T-cell (primary cell): ENCODE measurements around the gene ARHGEF12. TPM values are rescaled to one million over a fixed set of nuclear protein-coding genes. Genes with fewer than 3 reads are reported as not detected.
A peak's percentile ranks its signal among the peaks of the same experiment; 100 is the strongest.

ENCODE experiments used
- ATAC-seq, 4 experiments: fragments of 200-7000 bp in 3 of 4; fragments of 150-1000 bp in 1 of 4; cut with Tn5 transposase; replicated peaks in 1 of 4; 1 replicate in 3 of 4; 2 replicates in 1 of 4; pipeline ENCODE4 v1.10.0; 2021; ENCODE audit warnings: moderate library complexity in 3 of 4, mild to moderate bottlenecking in 2 of 4, moderate number of reproducible peaks in 1 of 4
- CTCF ChIA-PET, 2 donors: fragments of 300-600 bp; sonication (Branson Sonifier 250); formaldehyde crosslinking; loops; one replicate each; lab custom pipeline; 2022; ENCODE audit warnings: antibody characterized with exemption in 2 of 2; lab: Charles Lee
- POLR2A ChIA-PET, 2 donors: fragments of 300-600 bp; sonication (Branson Sonifier 250); formaldehyde crosslinking; loops; one replicate each; lab custom pipeline; 2022; ENCODE audit warnings: antibody characterized with exemption in 2 of 2; lab: Charles Lee
- DNase-seq, 35 experiments: peaks; one replicate each; pipeline versions ENCODE4 v3.0.0 to v3.0.0-alpha.2; 2013 to 2023
- H3K27ac ChIP-seq: one replicate; pipeline ENCODE4 v1.5.1; 2013; ENCODE audit warnings: low read length
- H3K27me3 ChIP-seq, 2 experiments: replicated peaks in 1 of 2; 1 replicate in 1 of 2; 2 replicates in 1 of 2; pipeline versions ENCODE4 v1.6.1 to v1.7.0; 2013; ENCODE audit warnings: low read length in 1 of 2, mixed read lengths in 1 of 2; ENCODE audit not compliant: control insufficient read depth in 2 of 2, insufficient read depth in 2 of 2; ENCODE audit errors: extremely low read depth in 1 of 2
- H3K36me3 ChIP-seq, 2 donors: 1 replicate in 1 of 2; 2 replicates in 1 of 2; pipeline versions ENCODE4 v1.6.1 to v1.7.0; 2013; ENCODE audit warnings: low read length in 1 of 2; ENCODE audit not compliant: control insufficient read depth in 2 of 2, insufficient read depth in 1 of 2; ENCODE audit errors: extremely low read depth in 1 of 2
- H3K4me1 ChIP-seq, 2 experiments: 1 replicate in 1 of 2; 2 replicates in 1 of 2; pipeline versions ENCODE4 v1.6.1 to v1.7.0; 2013; ENCODE audit warnings: low read length in 2 of 2, mixed read lengths in 1 of 2; ENCODE audit not compliant: insufficient read depth in 2 of 2, control insufficient read depth in 1 of 2; ENCODE audit errors: extremely low read depth in 1 of 2
- H3K4me3 ChIP-seq, 2 donors: 1 replicate in 1 of 2; 2 replicates in 1 of 2; pipeline versions ENCODE4 v1.5.1 to v1.7.0; 2013; ENCODE audit warnings: mild to moderate bottlenecking in 2 of 2, low read length in 1 of 2, moderate library complexity in 1 of 2; ENCODE audit not compliant: control insufficient read depth in 1 of 2; ENCODE audit errors: extremely low read depth in 1 of 2
- H3K9me3 ChIP-seq: 2 replicates; pipeline ENCODE4 v1.7.0; 2013
- H3K27ac Mint-ChIP-seq, 2 donors: one replicate each; pipeline ENCODE4 v1.8.0; 2020 to 2021; ENCODE audit warnings: mild to moderate bottlenecking in 2 of 2, mixed read lengths in 2 of 2
- H3K27me3 Mint-ChIP-seq, 2 donors: one replicate each; pipeline ENCODE4 v1.8.0; 2021 to 2022; ENCODE audit warnings: mixed read lengths in 2 of 2
- H3K36me3 Mint-ChIP-seq: one replicate; pipeline ENCODE4 v1.8.0; 2021; ENCODE audit warnings: mixed read lengths
- H3K4me1 Mint-ChIP-seq, 3 donors: one replicate each; pipeline ENCODE4 v1.8.0; 2020 to 2022; ENCODE audit warnings: mixed read lengths in 3 of 3, mild to moderate bottlenecking in 1 of 3
- H3K4me3 Mint-ChIP-seq, 3 donors: one replicate each; pipeline ENCODE4 v1.8.0; 2020 to 2022; ENCODE audit warnings: mild to moderate bottlenecking in 3 of 3, mixed read lengths in 3 of 3, moderate library complexity in 3 of 3
- H3K9me3 Mint-ChIP-seq, 3 donors: one replicate each; pipeline ENCODE4 v1.8.0; 2020 to 2022; ENCODE audit warnings: mixed read lengths in 3 of 3
- WGBS: methylation state at CpG from one replicate; pipeline ENCODE4 v1.1.5; 2013; ENCODE audit warnings: missing lambda C conversion rate; ENCODE audit not compliant: insufficient coverage; 5-methylcytosine and 5-hydroxymethylcytosine counted together
- total RNA-seq, 35 experiments: library from RNA in 6 of 35; stranded (reverse) in 6 of 35; fragments of 120-200 nt in 1 of 35; gene quantifications; one replicate each; pipeline versions ENCODE4 v1.2.1 to v1.2.4 and lab custom pipeline; 2013 to 2026

Gene ARHGEF12
- total RNA-seq, 5 donors from 2014 or later (not counting 1 experiment from before 2014, with no cell fraction given), result 4.8 to 12.8 (median 8.0) TPM

DNA sequence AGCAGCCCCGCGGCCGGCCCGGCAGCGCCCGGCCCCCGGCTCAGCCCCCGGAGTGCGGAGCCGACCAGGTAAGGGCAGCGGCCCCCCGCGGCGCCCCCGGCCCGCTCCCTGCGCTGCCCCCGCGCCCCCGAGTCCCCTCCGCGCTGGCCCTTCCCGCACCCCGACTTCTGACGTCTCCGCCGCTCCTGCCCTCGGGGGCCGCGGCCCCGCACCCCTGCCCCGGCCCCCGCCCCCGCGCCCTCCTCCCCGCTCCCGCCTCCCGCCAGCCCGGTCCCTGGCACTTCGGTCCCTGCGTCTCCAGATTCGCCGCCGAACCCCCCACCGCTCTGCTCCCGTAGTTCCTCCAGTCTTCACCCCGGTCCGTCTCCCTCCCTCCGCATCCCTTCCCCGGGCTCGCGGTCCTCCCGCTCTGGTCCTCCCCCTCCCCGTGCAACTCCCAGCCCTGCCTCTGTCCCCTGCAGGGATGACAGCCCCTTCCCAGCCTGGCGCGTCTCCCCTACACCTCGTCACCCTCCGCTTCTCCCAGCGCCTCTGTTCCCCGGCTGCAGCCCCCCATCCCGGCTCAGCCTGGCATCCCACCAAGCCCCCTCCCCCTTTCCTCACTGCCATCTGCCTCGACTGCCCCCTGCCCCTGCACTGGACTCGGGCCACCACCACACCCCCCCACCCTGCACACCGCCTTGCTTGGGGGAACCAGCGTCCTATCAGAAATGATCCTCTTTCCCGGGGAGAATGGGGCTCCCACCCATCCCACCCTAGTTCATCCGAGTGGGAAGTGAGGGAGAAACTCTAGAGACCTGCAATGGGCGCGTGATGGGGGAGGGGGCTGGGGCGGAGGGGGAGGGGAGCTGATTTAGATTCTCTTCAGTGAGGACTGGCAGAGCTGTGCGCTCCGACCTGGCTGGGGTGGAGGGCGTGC lies 175.9 kb downstream of the ARHGEF12 start:
- no peak overlapping the region for H3K27ac Mint-ChIP-seq
- peaks cover 0 to 6% (median 5%) of the 10 kb centered on the region in 3 donors for H3K4me1 Mint-ChIP-seq
- H3K4me3 ChIP-seq, result no peak overlapping the region
- H3K4me1 ChIP-seq, result peaks cover 0 to 4% of the 10 kb centered on the region in 2 experiments
- ChIA-PET POLR2A (no interaction called here), CTCF (interaction anchor here (0.5 to 1.3 kb wide), 2 partner anchors 683 to 1054 kb away, joined by 3 to 4 read pairs; no protein-coding TSS in a partner anchor)
- peaks cover 58 to 77% of the 10 kb centered on the region in 2 donors for H3K27me3 Mint-ChIP-seq
- H3K27me3 ChIP-seq, result peaks cover 3 to 76% of the 10 kb centered on the region in 2 experiments
- no peak overlapping the region for H3K27ac ChIP-seq
- no peaks in the 10 kb centered on the region for H3K36me3 Mint-ChIP-seq
- H3K36me3 ChIP-seq, result no peaks in the 10 kb centered on the region
- ATAC-seq (no peak), DNase-seq (no peak)
- H3K9me3 ChIP-seq, result no peaks in the 10 kb centered on the region
- H3K9me3 Mint-ChIP-seq, result no peaks in the 10 kb centered on the region
- 9% methylated on average over 53 of the region's 73 CpGs for WGBS
- peak overlapping the region in 2 of 3 donors; percentile 18 to 56 for H3K4me3 Mint-ChIP-seq

DNA sequence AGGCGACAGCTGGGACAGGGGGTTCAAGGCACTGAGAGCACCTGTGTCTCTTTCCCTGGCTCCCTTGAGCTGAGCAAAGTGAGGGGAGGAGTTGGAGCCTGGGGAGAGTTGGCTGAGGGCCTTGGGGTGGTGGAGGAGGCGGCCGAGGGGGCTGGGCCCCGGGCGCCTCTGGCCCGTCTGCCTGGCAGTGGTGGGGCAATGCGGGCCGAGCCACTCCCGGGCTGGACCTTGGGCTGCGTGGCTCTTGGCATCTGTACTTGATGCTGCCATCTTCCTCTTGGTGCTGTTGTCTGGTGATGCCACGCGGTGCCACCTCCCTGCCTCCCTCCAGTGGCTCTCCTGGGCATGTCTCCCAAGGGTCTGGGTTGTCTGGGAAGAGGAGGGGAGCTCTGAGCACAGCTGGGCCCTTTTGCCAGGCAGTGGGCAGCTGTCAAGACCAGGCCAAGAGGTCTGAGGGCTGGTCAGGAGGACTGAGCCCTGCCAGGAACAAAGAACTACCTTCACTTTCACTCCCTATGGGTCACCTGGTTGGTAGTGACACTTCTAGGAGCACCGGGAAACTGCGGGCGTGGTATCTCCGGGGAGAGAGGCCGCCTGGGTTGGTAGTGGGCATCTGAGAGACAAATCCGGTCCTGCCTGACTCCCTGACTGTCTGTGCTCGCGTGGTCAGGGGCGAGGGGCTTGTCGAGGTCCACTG lies 176.7 kb downstream of the ARHGEF12 start:
- Mint-ChIP-seq H3K36me3 (no peaks in the 10 kb centered on the region), H3K9me3 (no peaks in the 10 kb centered on the region), H3K4me3 (peak overlapping the region; percentile 18 to 56 (median 39)), H3K27ac (no peak overlapping the region), H3K27me3 (peaks cover 64 to 75% of the 10 kb centered on the region in 2 donors), H3K4me1 (peaks cover 0 to 6% (median 5%) of the 10 kb centered on the region in 3 donors)
- H3K4me1 ChIP-seq, result peaks cover 0 to 4% of the 10 kb centered on the region in 2 experiments
- ChIA-PET POLR2A (no interaction called here), CTCF (interaction anchor here in 1 of 2 donors (0.5 kb wide), 1 partner anchor 1053 kb away, joined by 4 read pairs; no protein-coding TSS in a partner anchor)
- H3K27me3 ChIP-seq, result peaks cover 3 to 80% of the 10 kb centered on the region in 2 experiments
- H3K9me3 ChIP-seq, result no peaks in the 10 kb centered on the region
- DNase-seq (peak in 1 of 35 experiments; percentile 9), ATAC-seq (no peak)
- H3K4me3 ChIP-seq, result no peak overlapping the region
- H3K27ac ChIP-seq, result no peak overlapping the region
- no peaks in the 10 kb centered on the region for H3K36me3 ChIP-seq
- WGBS, result 81% methylated on average over 20 of the region's 22 CpGs

DNA sequence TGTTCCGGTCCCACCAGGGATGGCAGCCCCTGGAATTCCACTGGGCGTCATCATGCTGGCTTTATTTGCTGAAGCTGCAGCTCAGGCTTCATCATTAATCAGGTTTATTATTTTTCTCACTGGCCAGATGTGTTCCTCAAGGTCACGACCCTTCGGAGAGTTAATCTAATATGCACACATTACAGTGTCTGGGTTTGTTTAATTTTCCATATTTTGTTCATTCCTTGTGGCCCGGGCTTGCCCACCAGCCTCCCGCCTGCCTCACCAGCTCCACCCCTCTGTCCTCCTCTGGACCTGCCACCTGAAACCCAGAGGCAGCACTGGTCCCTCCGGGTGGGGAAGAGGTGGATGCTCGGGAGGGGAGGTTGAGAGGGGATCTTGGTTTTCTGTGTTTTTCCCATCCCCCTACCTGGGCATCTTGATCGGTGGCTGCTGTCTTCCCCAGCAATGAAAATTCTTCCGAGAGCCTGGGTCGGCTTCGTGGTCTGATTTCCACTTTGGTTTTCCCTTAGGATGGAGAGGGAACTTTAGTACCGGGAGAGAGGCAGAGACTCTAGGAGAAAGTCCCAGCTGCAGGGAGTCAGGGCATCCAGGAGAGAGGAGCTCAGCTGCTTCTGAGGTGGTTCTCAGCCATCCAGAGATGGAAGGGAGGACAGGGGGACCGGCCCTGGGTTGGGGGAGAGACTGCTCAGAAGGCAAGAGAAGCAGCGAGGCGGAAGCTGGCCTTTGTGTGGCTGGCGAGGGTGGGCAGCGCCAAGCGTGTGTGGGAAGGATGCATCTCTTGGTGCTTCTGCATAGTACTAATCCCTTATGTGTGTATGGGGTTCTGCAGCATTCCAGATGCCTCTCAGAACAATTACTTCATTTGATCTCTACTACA lies 177.5 kb downstream of the ARHGEF12 start:
- H3K9me3 Mint-ChIP-seq, result no peaks in the 10 kb centered on the region
- no peaks in the 10 kb centered on the region for H3K36me3 ChIP-seq
- H3K4me3 Mint-ChIP-seq, result peak overlapping the region in 1 of 3 donors; percentile 56
- no peak for ATAC-seq
- H3K36me3 Mint-ChIP-seq, result no peaks in the 10 kb centered on the region
- H3K9me3 ChIP-seq, result no peaks in the 10 kb centered on the region
- H3K27me3 ChIP-seq, result peaks cover 3 to 86% of the 10 kb centered on the region in 2 experiments
- H3K27me3 Mint-ChIP-seq, result peaks cover 57 to 67% of the 10 kb centered on the region in 2 donors
- peaks cover 0 to 6% (median 5%) of the 10 kb centered on the region in 3 donors for H3K4me1 Mint-ChIP-seq
- H3K4me3 ChIP-seq, result no peak overlapping the region
- 84% methylated on average over 5 of the region's 19 CpGs for WGBS
- peak in 1 of 35 experiments; percentile 20 for DNase-seq
- CTCF ChIA-PET, result no interaction called here
- H3K27ac Mint-ChIP-seq, result no peak overlapping the region
- H3K4me1 ChIP-seq, result peaks cover 0 to 4% of the 10 kb centered on the region in 2 experiments
- no peak overlapping the region for H3K27ac ChIP-seq
- POLR2A ChIA-PET, result no interaction called here

DNA sequence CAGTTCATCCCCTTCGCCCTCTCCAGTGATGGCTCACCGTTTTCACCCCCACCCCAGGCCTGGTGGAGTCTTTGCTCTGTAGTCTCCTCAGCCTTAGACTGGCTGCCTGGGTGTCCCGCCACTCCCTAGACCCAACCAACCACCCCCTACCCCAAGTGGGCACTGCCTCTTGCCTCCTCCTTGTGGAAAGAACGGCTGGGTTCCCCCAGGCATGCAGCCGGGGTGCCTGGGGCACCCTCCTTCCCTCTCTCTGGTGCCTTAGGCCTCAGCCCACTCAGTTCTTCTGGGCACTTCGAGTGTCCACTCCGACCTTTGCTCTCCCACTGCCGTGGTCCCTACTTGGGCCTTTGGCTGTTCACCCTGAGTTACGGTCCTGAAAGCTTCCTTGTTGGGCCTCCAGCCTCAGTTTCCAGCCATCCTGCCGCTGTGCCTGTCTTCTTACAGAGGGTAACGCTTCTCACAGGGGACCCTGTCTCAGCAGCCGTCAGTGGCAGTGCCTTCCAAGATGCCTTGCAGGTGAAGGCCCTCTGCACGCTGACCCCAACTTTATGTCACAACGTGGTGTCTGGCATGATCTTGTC lies 178.4 kb downstream of the ARHGEF12 start:
- Histone ChIP-seq H3K27ac (no peak overlapping the region), H3K9me3 (no peaks in the 10 kb centered on the region), H3K4me3 (no peak overlapping the region), H3K36me3 (no peaks in the 10 kb centered on the region), H3K4me1 (peaks cover 0 to 4% of the 10 kb centered on the region in 2 experiments), H3K27me3 (peaks cover 3 to 80% of the 10 kb centered on the region in 2 experiments)
- CTCF ChIA-PET, result no interaction called here
- H3K27me3 Mint-ChIP-seq, result peaks cover 47 to 58% of the 10 kb centered on the region in 2 donors
- 83% methylated on average over 14 of the region's 14 CpGs for WGBS
- no peaks in the 10 kb centered on the region for H3K9me3 Mint-ChIP-seq
- peaks cover 0 to 6% (median 5%) of the 10 kb centered on the region in 3 donors for H3K4me1 Mint-ChIP-seq
- peak in 1 of 35 experiments; percentile 22 for DNase-seq
- no peak overlapping the region for H3K27ac Mint-ChIP-seq
- POLR2A ChIA-PET, result no interaction called here
- no peaks in the 10 kb centered on the region for H3K36me3 Mint-ChIP-seq
- no peak overlapping the region for H3K4me3 Mint-ChIP-seq
- ATAC-seq, result no peak

DNA sequence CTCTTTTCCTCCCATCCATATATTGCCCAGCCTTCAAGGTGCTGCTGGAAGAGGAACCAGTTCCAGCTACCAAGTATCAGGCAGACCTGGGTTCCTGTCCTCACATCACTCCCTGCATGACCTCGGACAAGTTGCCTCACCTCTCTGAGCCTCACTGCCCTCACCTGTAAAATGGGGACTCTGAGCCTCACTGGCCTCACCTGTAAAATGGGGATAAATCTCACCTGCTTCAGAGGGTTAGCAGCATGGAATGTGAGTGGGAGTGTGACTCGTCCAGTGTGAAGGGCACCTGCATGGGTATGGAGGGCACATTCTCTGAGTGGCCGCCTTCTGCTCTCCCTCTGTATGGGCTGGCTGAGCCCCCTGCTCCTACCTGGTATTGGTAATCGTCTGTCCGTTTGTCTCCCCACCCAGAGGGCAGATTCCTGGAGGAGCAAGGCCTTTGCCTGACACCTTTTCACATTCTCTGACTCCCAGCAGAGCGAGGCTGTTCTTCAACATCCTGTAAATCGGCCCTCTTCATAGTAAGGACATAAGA lies 179.0 kb downstream of the ARHGEF12 start:
- H3K4me3 ChIP-seq, result no peak overlapping the region
- no peak overlapping the region for H3K27ac ChIP-seq
- WGBS, result 65% methylated on average over 2 of the region's 7 CpGs
- peaks cover 0 to 4% of the 10 kb centered on the region in 2 experiments for H3K4me1 ChIP-seq
- no peak overlapping the region for H3K4me3 Mint-ChIP-seq
- CTCF ChIA-PET, result no interaction called here
- no peak overlapping the region for H3K27ac Mint-ChIP-seq
- DNase-seq, result no peak
- ATAC-seq, result no peak
- peaks cover 0 to 6% (median 5%) of the 10 kb centered on the region in 3 donors for H3K4me1 Mint-ChIP-seq
- POLR2A ChIA-PET, result no interaction called here
- no peaks in the 10 kb centered on the region for H3K9me3 ChIP-seq
- peaks cover 3 to 74% of the 10 kb centered on the region in 2 experiments for H3K27me3 ChIP-seq
- peaks cover 41 to 54% of the 10 kb centered on the region in 2 donors for H3K27me3 Mint-ChIP-seq
- no peaks in the 10 kb centered on the region for H3K36me3 ChIP-seq
- no peaks in the 10 kb centered on the region for H3K36me3 Mint-ChIP-seq
- no peaks in the 10 kb centered on the region for H3K9me3 Mint-ChIP-seq
